ENCODE results near the gene MINAR2. TPM values are rescaled to one million over a fixed set of nuclear protein-coding genes. Genes with fewer than 3 reads are reported as not detected.

The MINAR2 gene
- total and polyA plus RNA-seq, 11 donors = not detected

GRCh38 chr5:129748913-129749880 is 1.3 kb downstream of the MINAR2 start:
- intact Hi-C loops (cut with DNase I) = no loop called here
- ATAC-seq (no peak), DNase-seq (no peak)
- H3K27me3 ChIP-seq = no peaks in the 10 kb centered on the region
- no peak overlapping the region for H3K4me3 ChIP-seq
- TF ChIP-seq CTCF (IDR thresholded peaks at IDR 0.05) (no peak), POLR2A (IDR thresholded peaks at IDR 0.05) (no peak)
- H3K36me3 ChIP-seq = no peaks in the 10 kb centered on the region
- H3K27ac ChIP-seq = no peak overlapping the region
- 87 to 92% (median 90%) methylated on average over 1 of the region's 1 CpG for whole genome bisulfite sequencing, 4 donors
- H3K9me3 ChIP-seq = no peaks in the 10 kb centered on the region
- H3K4me1 ChIP-seq = no peaks in the 10 kb centered on the region

- WGBS, 4 donors = 91 to 98% (median 95%) methylated on average over 1 of the region's 1 CpG
- Histone ChIP-seq H3K27me3 (no peaks in the 10 kb centered on the region), H3K36me3 (no peaks in the 10 kb centered on the region), H3K9me3 (no peaks in the 10 kb centered on the region), H3K4me1 (no peaks in the 10 kb centered on the region), H3K4me3 (no peak overlapping the region), H3K27ac (no peak overlapping the region)
- ATAC-seq = no peak
- intact Hi-C loops (cut with DNase I) = loop anchor here in 4 of 10 donors (10.0 kb wide), 7 partner anchors 96 to 1546 kb away; partner anchors contain the start of gene ADAMTS19 (in 1 of the 4)
- no peak for DNase-seq
- TF ChIP-seq CTCF (IDR thresholded peaks at IDR 0.05) (no peak), POLR2A (IDR thresholded peaks at IDR 0.05) (no peak)
Observed at GRCh38 chr5:129760636-129761325, 12.9 kb downstream of the MINAR2 start.

- TF ChIP-seq POLR2A (IDR thresholded peaks at IDR 0.05) (no peak), CTCF (IDR thresholded peaks at IDR 0.05) (no peak)
- 93 to 97% (median 95%) methylated on average over 1 of the region's 1 CpG for WGBS, 4 donors
- intact Hi-C loops (cut with DNase I) = loop anchor here in 4 of 10 donors (10.0 kb wide), 7 partner anchors 99 to 1549 kb away; partner anchors contain the start of gene ADAMTS19 (in 1 of the 4)
Observed at GRCh38 chr5:129763651-129764050, 15.8 kb downstream of the MINAR2 start.

GRCh38 chr5:129766798-129767197 is 18.9 kb downstream of the MINAR2 start:
- no peak for TF ChIP-seq CTCF (IDR thresholded peaks at IDR 0.05)
- no peak for TF ChIP-seq POLR2A (IDR thresholded peaks at IDR 0.05)
- H3K27ac ChIP-seq = no peak overlapping the region
- no peaks in the 10 kb centered on the region for H3K36me3 ChIP-seq
- H3K9me3 ChIP-seq = no peaks in the 10 kb centered on the region
- intact Hi-C loops (cut with DNase I) = loop anchor here (5.0 to 10.0 kb wide), 11 partner anchors 102 to 1554 kb away; partner anchors contain the start of gene ADAMTS19 (in 1 of the 10)
- DNase-seq (no peak), ATAC-seq (no peak)
- no peaks in the 10 kb centered on the region for H3K4me1 ChIP-seq
- H3K27me3 ChIP-seq = no peaks in the 10 kb centered on the region
- 77 to 85% (median 84%) methylated on average over 2 of the region's 2 CpGs for WGBS, 4 donors
- H3K4me3 ChIP-seq = no peak overlapping the region

More at GRCh38 chr5:129763651-129764050, 15.8 kb downstream of the MINAR2 start:
- H3K36me3 ChIP-seq = no peaks in the 10 kb centered on the region
- H3K4me3 ChIP-seq = no peak overlapping the region
- no peaks in the 10 kb centered on the region for H3K9me3 ChIP-seq
- no peak for DNase-seq
- ATAC-seq = no peak
- no peaks in the 10 kb centered on the region for H3K27me3 ChIP-seq
- H3K27ac ChIP-seq = no peak overlapping the region
- no peaks in the 10 kb centered on the region for H3K4me1 ChIP-seq

All from heart left ventricle (tissue), 16 donors.